Measurements from ENCODE around the gene CLEC4E.

- TF ChIP-seq CTCF (optimal IDR thresholded peaks at IDR 0.05 in 1 of 3, IDR thresholded peaks at IDR 0.05 in 1 of 3, conservative IDR thresholded peaks at IDR 0.05 in 1 of 3; ENCODE audit: extremely low read depth in 1 of 3, insufficient read depth in 2 of 3, low read length in 3 of 3), result no peak
- no peak for TF ChIP-seq EZH2 (IDR thresholded peaks at IDR 0.05; ENCODE audit: low read length)
Observed at GRCh38 chr12:8491646-8492530, 48.8 kb downstream of the CLEC4E start.

All from keratinocyte (primary cell).